ENCODE data around the gene KIF9. TPM values are rescaled to one million over a fixed set of nuclear protein-coding genes. Genes with fewer than 3 reads are reported as not detected.

Gene KIF9
- total RNA-seq, 1 experiment from 2014 or later, result 8.9 TPM

DNA sequence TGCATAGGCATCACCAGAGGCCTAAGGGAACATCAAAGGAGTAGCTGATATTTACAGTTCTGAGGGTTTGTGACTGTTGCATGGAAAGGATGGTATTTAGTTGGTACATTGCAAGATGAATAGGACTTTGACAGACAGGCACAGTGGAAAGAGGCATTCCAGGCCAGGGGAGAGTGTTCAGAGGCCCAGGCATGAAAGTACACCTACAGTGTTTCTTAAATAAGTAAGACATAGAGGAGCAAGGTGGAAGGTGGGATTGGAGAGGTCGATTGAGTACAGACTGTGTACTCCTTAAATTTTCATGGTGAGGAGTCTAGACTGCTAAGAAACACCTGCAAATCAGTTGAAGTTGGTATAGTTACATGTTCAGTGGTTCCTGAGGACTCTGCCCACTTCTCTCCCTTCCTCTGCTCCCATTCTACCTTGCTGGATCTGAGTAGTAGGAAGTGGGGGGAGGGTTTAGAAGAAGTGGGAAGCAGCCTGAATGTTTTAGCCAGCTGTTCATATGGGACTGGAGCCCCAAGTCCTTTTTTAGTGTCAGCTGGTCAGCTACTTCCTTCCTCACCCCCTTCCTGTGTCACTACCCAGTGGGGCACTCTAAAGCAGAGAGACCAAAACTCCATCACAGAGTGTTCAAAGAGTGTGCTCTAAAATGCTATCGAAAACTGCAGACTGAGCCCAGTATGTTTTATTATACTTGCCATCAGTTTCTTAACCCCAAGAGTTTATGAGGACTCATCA lies 14.1 kb upstream of the KIF9 start:
- H3K27me3 ChIP-seq (ENCODE audit: control insufficient read depth, insufficient read depth, low read length), result no peaks in the 10 kb centered on the region
- ChIA-PET CTCF (no interaction called here), POLR2A (interaction anchor here (0.5 kb wide), 1 partner anchor 94 kb away, joined by 15 read pairs; no protein-coding TSS in a partner anchor)
- DNase-seq (ENCODE audit: low read depth, low spot score) (no peak), ATAC-seq (no peak)
- no peak overlapping the region for H3K4me3 ChIP-seq (ENCODE audit: low read depth in 2 of 2, low read length in 2 of 2)
- H3K27ac ChIP-seq (ENCODE audit: low read length), result no peak overlapping the region
- no peaks in the 10 kb centered on the region for H3K9me3 ChIP-seq (ENCODE audit: control insufficient read depth, insufficient read depth, low read depth, low read length)
- in situ Hi-C loops (cut with HindIII; ENCODE audit: low pct_unique_long_range_greater_than_20kb, low sequenced_read_pairs) (no loop called here), intact Hi-C loops (cut with micrococcal nuclease; ENCODE audit: unreplicated experiment) (no loop called here)
- H3K36me3 ChIP-seq (ENCODE audit: control insufficient read depth, insufficient read depth, low read length), result no peaks in the 10 kb centered on the region; the same call in 1 of the 2 replicates
- TF ChIP-seq, protein P1, sequence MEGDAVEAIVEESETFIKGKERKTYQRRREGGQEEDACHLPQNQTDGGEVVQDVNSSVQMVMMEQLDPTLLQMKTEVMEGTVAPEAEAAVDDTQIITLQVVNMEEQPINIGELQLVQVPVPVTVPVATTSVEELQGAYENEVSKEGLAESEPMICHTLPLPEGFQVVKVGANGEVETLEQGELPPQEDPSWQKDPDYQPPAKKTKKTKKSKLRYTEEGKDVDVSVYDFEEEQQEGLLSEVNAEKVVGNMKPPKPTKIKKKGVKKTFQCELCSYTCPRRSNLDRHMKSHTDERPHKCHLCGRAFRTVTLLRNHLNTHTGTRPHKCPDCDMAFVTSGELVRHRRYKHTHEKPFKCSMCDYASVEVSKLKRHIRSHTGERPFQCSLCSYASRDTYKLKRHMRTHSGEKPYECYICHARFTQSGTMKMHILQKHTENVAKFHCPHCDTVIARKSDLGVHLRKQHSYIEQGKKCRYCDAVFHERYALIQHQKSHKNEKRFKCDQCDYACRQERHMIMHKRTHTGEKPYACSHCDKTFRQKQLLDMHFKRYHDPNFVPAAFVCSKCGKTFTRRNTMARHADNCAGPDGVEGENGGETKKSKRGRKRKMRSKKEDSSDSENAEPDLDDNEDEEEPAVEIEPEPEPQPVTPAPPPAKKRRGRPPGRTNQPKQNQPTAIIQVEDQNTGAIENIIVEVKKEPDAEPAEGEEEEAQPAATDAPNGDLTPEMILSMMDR (IDR thresholded peaks at IDR 0.05), result no peak
- TF ChIP-seq POLR2AphosphoS5 (IDR thresholded peaks at IDR 0.05; ENCODE audit: low read depth, low read length), result no peak
- no peak for TF ChIP-seq TCF7L2 (IDR thresholded peaks at IDR 0.05; ENCODE audit: low read depth, low read length)
- no peak for TF ChIP-seq SIN3A (IDR thresholded peaks at IDR 0.05; ENCODE audit: borderline replicate concordance, insufficient read depth, low read depth, low read length)
- TF ChIP-seq, protein P2, sequence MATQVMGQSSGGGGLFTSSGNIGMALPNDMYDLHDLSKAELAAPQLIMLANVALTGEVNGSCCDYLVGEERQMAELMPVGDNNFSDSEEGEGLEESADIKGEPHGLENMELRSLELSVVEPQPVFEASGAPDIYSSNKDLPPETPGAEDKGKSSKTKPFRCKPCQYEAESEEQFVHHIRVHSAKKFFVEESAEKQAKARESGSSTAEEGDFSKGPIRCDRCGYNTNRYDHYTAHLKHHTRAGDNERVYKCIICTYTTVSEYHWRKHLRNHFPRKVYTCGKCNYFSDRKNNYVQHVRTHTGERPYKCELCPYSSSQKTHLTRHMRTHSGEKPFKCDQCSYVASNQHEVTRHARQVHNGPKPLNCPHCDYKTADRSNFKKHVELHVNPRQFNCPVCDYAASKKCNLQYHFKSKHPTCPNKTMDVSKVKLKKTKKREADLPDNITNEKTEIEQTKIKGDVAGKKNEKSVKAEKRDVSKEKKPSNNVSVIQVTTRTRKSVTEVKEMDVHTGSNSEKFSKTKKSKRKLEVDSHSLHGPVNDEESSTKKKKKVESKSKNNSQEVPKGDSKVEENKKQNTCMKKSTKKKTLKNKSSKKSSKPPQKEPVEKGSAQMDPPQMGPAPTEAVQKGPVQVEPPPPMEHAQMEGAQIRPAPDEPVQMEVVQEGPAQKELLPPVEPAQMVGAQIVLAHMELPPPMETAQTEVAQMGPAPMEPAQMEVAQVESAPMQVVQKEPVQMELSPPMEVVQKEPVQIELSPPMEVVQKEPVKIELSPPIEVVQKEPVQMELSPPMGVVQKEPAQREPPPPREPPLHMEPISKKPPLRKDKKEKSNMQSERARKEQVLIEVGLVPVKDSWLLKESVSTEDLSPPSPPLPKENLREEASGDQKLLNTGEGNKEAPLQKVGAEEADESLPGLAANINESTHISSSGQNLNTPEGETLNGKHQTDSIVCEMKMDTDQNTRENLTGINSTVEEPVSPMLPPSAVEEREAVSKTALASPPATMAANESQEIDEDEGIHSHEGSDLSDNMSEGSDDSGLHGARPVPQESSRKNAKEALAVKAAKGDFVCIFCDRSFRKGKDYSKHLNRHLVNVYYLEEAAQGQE (IDR thresholded peaks at IDR 0.05; ENCODE audit: insufficient read depth in 1 of 2, low read depth in 2 of 2, low read length in 1 of 2), result no peak
- no peaks in the 10 kb centered on the region for H3K4me1 ChIP-seq (ENCODE audit: control insufficient read depth, insufficient read depth, low read length)
- no TSS peak for BruUV-seq (replicated peaks)

DNA sequence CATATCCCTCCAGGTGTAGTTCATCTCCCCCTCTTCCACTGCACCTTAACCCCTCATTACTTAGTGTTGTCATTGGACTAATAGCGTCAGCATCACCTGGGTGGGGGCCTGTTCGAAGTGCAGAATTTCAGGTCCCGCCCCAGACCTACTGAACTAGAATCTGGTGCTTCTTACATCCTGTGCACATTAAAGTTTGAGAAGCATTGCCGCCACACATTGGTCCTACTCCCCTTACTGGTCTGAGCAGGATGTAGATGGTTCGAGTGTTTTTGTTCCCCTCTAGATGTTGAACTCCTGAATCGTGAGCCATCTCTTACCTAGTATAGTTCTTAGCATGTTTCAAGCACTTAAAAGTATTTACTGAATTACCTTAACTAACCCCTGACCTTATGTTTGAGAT lies 13.4 kb upstream of the KIF9 start:
- H3K4me3 ChIP-seq (ENCODE audit: low read depth in 2 of 2, low read length in 2 of 2), result no peak overlapping the region
- intact Hi-C loops (cut with micrococcal nuclease; ENCODE audit: unreplicated experiment) (no loop called here), in situ Hi-C loops (cut with HindIII; ENCODE audit: low pct_unique_long_range_greater_than_20kb, low sequenced_read_pairs) (no loop called here)
- no peaks in the 10 kb centered on the region for H3K4me1 ChIP-seq (ENCODE audit: control insufficient read depth, insufficient read depth, low read length)
- DNase-seq (ENCODE audit: low read depth, low spot score), result no peak
- ChIA-PET POLR2A (no interaction called here), CTCF (no interaction called here)
- ATAC-seq, result no peak
- no peak overlapping the region for H3K27ac ChIP-seq (ENCODE audit: low read length)
- no TSS peak for BruUV-seq (replicated peaks)
- no peaks in the 10 kb centered on the region for H3K9me3 ChIP-seq (ENCODE audit: control insufficient read depth, insufficient read depth, low read depth, low read length)
- TF ChIP-seq TCF7L2 (IDR thresholded peaks at IDR 0.05; ENCODE audit: low read depth, low read length) (no peak), POLR2AphosphoS5 (IDR thresholded peaks at IDR 0.05; ENCODE audit: low read depth, low read length) (no peak), SIN3A (IDR thresholded peaks at IDR 0.05; ENCODE audit: borderline replicate concordance, insufficient read depth, low read depth, low read length) (no peak)
- TF ChIP-seq, protein P1 (IDR thresholded peaks at IDR 0.05), result no peak
- TF ChIP-seq, protein P2 (IDR thresholded peaks at IDR 0.05; ENCODE audit: insufficient read depth in 1 of 2, low read depth in 2 of 2, low read length in 1 of 2), result no peak
- no peaks in the 10 kb centered on the region; the same call in 1 of the 2 replicates for H3K36me3 ChIP-seq (ENCODE audit: control insufficient read depth, insufficient read depth, low read length)
- no peaks in the 10 kb centered on the region for H3K27me3 ChIP-seq (ENCODE audit: control insufficient read depth, insufficient read depth, low read length)
